NOMO-1 treated with DMSO at 0.1 percent for 48 hours (cell line): ENCODE measurements around the gene SF3B6.
"Not testable (repeated sequence)": the region's sequence is repeated elsewhere in the genome, so short reads cannot be mapped to it uniquely, and the experiment has no call there.

Source experiments
- DNase-seq: peaks from one replicate; lab custom pipeline; 2025; ENCODE audit not compliant: unreplicated experiment; lab: John Stamatoyannopoulos, UW

SF3B6 gene

GRCh38 chr2:24095171-24095677, 19.1 kb upstream of the SF3B6 start:
- DNase-seq: not testable (repeated sequence)

- DNase-seq: not testable (repeated sequence)
Measured at GRCh38 chr2:24093270-24093669, 17.1 kb upstream of the SF3B6 start.

GRCh38 chr2:24088821-24089359, 12.8 kb upstream of the SF3B6 start:
- DNase-seq: peak; percentile 77

DNA sequence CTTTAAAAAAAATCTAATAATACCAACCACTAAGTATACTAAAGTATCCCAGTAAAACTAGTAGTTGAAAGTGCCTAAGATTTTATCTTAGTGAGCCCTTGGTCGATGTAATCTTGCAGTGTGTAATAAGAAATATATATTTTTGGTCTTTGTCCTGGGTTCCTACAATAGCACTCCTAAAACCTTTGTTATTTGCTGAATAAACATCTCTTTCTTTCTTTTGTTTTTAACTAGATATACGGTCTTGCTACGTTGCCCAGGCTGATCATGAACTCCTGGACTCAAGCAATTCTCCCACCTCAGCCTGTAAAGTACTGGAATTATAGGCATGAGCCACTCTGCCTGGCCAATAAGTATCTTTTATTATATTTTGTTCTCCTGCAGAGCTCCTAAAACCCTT, 10.9 kb upstream of the SF3B6 start:
- DNase-seq: no peak

DNA sequence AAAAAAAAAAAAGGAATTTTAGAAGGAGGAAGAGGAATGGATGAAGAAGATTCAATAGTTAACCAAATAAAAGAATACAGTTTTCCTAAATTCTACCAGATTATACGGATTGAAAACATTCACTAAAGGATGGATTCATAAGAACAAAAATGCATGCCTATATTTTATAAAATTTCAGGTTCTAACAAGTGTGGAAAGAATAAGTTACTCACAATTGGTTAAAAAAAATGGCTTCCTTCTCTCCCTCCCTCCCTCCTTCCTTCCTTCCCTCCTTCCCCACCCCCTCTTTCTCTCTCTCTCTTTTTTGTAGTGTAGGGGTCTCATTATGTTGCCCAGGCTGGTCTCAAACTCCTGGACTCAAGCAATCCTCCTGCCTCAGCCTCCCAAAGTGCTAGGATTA, 10.1 kb upstream of the SF3B6 start:
- DNase-seq: no peak

DNA sequence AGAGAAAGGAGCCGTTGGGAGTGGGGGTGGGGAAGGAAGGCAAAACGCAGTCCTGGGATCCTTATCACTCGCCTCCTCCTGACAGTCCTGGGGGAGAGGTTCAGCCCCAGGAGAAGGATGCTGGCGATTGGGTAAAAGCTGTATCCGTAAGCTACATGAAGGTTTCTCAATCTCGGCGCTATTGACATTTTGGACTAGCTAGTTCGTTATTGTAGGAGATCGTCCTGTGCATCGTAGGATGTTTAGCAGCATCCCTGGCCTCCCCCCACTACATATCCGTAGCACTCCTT, 9.0 kb upstream of the SF3B6 start:
- no peak for DNase-seq

DNA sequence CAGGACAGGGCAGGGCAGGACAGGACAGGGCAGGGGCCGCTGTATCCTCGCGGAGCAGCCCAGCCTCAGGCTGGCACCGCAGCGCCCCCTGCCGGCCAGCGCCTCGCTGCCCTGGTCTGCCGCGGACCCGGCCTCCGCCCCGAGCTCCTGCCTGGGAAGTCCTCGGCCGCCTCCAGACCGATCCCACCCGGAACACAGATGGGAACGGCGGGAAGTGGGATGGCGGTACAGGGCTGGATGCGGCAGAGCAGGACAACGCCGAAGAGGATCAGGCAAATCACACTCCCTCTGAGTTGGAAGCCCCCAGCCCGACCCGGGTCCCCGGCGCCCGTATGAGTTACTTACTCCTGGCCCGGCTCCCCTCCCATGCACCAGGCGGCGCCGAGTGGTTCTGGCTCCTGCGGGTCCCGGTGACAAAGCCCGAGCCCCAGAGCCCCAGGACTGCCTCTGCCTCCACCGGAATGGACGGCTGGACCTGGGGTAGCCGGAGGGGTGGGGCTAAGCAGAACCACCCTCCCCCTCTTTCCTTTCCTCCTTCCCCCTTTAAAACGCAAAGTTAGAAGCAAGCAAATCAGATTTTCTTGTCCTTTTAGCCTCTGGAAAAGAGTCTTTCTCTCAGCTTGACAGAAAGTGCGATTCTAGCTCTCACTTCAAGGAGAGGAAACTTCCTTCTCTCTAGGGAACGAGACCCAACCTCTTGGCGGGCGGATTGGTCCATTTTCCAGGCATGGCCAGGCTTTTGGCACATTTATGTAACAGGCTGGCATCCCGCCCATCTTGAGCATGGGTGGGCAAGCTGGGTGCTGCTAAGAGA, 8.5 kb upstream of the SF3B6 start, which contains the start of gene TP53I3:
Gene TP53I3 (minus strand): TSS at position 449 of the 814 bp plus-strand sequence. CDS start 508 bp downstream, outside the sequence.
- peak; percentile 16 for DNase-seq

DNA sequence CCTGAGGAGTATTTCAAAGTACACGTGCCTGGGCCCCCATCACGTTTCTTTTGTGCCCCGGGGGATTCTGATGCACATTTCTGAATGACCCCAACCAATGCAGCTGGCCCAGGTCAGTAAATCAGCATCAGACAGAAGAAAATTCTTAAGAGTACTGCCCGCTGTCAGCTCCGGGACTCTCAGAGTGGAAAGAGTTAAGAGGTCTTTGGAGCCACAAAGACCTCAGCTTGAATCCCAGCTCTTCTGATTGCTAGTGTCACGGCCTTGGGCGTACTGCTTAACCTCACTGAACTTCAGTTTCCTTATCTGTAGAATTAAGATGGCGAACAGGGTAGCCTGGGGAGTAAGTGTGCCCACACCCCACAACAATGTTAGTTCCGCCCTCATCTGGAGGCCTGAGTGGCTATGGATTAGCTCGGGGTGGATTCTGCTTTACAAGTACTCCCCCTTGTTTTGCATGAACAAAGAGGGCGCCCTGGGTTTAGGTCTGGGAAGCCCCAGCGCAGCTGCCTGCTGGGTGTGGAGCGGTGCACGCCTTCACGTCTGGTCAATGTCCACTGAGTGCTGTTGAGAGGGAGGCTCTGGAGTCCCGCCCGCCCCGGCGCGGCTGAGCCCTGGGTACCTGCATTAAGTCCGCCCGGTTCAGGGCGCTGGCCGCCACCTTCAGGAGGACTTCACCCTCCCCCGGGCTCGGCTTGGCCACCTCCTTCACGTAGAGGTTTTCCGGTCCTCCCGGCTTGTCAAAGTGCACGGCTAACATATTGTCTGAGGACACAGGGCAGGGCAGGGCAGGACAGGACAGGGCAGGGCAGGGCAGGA, 7.7 kb upstream of the SF3B6 start:
- DNase-seq: no peak

DNA sequence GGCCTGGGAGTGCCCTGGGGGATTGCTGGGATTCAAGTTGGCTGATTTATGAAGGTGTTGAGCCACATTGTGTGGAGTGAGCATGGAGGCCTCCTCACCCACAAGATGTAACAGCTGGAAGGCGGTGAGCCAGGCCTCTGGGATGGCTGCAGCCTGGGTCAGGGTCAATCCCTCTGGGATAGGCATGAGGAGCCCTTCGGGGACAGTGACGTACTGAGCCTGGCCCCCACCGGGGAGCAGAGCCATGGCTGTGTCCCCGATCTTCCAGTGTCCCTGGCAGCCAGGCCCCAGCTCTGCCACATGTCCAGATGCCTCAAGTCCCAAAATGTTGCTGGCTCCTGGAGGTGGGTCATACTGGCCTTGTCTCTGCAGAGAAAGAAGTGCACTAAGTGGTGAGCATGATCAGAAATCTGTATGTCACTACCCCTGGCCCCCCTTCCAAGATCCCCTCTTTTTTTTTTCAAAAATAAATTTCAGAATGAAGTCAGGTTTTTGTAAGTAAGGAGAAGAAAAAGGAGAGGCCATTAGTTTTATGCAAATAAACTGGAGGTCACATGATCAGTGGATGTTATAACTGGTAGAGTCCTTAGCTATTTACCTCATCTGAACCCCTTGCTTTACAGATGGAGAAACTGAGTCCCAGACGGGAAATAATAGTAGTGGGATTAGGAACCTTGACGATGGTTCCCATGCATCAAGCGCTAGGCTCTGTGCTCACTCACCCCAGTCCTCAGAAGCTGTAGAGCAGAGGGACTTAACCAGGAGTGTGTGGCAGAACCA, 6.9 kb upstream of the SF3B6 start:
- DNase-seq: no peak

- DNase-seq: no peak
Measured at GRCh38 chr2:24080701-24081100, 4.6 kb upstream of the SF3B6 start.

DNA sequence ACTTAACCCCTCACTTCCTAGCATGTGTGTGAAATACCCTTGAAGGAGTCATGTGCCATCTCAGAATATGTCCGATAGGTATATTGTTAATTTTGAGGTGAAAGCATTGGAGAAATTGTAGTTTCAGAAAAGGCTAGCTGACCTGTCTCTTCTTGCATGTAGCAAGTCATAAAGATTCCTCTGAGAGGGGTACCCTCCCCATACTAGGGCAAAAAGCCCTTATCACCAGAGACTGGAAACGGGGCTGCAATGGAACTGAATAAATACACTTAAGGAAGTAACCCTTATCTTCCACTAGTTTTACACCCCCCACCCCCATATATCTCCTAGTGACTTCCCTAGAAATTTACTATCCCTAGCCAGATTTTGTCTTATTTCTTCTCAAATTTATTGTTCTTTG, 1.8 kb upstream of the SF3B6 start:
- no peak for DNase-seq

DNA sequence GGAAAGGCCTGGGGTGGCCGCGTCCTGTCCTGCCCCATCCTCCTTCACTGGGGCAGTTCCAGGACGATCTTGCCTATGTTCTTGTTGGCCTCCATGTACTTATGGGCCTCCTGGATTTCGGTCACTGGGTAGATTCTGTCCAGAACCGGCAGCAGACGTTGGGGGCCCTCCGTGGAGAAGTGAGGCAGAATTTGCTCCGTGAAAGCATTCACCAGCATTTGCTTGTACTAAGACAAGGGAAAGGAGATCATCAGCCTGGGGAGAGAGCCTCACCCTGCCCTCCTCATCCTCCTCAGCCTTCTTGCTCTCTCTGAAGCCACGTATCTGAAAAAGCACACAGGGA, 1.4 kb upstream of the SF3B6 start:
- DNase-seq: no peak

DNA sequence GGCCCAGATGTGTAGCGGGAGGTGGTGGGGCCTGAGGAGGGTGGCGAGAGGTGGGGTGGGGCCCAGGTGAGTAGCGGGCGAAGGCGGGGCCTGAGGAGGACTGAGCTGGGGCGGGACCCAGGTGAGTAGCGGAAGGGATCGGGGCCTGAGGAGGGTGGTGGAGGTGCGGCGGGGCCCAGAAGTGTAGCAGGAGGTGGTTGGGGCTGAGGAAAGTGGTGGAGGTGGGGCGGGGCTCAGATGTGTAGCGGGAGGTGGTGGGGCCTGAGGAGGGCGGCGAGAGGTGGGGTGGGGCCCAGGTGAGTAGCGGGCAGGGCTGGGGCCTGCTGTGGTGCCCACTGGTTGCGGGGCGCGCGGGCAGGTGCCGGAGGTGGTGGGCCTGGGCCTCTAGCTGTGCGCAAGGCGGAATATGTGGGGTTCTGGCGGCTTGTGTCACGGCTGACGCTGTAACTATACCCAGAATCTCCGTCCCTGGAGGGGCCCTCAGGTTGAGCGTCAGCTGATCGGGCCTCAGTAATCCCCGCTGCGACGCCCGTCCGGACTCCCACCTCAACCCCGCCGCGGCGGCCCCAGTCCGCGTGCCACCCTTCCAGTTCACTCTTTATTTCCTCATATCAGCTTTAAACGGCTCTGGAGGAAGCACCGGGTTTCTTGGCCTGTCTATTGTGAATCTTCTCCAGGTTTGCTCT, 866 bp upstream of the SF3B6 start:
- peak; percentile 61 for DNase-seq

- no peak for DNase-seq
Measured at GRCh38 chr2:24075259-24075658, 867 bp downstream of the SF3B6 start.

GRCh38 chr2:24073816-24074215, 2.3 kb downstream of the SF3B6 start:
- DNase-seq: no peak

DNA sequence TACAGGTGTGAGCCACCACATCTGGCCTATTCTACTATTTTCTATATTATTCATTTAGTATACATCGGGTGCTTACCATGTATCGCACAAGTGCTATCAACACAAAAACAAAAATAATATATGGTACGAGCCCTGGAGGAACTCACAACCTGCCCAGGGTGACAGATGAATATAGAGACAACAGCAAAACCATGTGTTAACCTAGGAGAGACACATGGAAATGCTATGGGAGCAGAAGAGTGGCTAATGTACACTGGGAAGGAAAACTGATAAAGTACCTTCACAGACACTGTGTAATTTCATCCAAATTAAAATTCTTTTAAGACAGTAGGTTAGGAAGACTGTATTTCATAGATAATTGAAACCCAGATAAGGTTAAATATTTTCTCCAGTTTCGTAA, 3.9 kb downstream of the SF3B6 start:
- DNase-seq: no peak

DNA sequence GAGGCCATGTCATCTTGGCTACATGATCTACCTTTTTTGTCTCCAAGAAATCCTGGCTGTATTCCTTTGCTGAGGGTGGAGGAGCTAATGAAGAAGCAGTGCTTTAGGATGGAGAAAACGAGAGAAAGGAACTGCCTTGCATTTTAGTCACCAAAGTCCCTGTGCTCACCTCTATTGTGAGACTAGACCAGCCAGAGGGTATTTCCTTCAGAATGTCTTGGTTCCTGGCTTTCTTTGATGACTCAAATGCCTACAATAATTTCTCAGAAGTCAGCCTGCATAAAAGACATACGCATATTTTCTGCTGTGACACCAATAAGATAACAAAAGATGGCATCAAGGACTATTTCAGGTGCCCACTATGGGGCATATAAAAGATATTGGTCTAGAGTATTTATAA, 10.8 kb downstream of the SF3B6 start:
- DNase-seq: no peak

GRCh38 chr2:24058564-24059271, 17.4 kb downstream of the SF3B6 start:
- DNase-seq: peak; percentile 15

GRCh38 chr2:24055750-24056149, 20.4 kb downstream of the SF3B6 start:
- DNase-seq: no peak
